Measurements from ENCODE around the gene PAN3.

DNA sequence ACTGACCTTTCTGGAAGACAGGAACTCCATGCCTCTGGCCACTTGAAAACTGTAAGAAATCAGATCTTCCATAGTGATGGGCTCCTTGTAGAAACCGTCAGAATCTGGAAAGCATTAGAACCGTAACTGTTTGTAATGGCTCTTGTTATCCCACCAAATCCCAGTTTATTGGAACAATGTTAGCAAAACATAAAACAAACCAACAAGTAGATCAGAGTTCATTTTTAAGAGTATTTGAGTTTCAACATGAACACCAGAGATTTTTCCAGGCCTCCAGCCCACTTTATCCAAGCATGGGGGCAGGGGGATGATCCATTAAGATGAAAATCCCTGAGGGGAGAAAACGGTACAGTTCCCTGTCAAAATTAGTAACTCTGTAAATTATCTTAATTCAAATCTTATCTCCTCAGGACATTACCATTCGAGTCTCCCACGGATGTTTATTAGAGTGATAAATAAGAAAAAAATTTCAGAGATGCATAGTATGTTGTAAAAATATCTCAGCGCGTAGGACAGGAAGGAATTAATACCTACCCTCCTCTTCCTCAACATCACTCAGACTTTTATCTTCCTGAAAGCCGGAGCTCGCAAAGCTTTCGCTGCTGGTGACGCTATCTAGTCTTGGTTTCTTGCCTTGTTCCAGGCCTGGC lies 184.0 kb downstream of the PAN3 start:
- TF ChIP-seq, protein P1, sequence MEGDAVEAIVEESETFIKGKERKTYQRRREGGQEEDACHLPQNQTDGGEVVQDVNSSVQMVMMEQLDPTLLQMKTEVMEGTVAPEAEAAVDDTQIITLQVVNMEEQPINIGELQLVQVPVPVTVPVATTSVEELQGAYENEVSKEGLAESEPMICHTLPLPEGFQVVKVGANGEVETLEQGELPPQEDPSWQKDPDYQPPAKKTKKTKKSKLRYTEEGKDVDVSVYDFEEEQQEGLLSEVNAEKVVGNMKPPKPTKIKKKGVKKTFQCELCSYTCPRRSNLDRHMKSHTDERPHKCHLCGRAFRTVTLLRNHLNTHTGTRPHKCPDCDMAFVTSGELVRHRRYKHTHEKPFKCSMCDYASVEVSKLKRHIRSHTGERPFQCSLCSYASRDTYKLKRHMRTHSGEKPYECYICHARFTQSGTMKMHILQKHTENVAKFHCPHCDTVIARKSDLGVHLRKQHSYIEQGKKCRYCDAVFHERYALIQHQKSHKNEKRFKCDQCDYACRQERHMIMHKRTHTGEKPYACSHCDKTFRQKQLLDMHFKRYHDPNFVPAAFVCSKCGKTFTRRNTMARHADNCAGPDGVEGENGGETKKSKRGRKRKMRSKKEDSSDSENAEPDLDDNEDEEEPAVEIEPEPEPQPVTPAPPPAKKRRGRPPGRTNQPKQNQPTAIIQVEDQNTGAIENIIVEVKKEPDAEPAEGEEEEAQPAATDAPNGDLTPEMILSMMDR (IDR thresholded peaks at IDR 0.05): no peak
- no peak for TF ChIP-seq POLR2A (IDR thresholded peaks at IDR 0.05)
